Measurements from ENCODE around the gene EID3. TPM values are rescaled to one million over a fixed set of nuclear protein-coding genes. Genes with fewer than 3 reads are reported as not detected.
"Not testable (repeated sequence)": the region's sequence is repeated elsewhere in the genome, so short reads cannot be mapped to it uniquely, and the experiment has no call there.

EID3 gene
- total RNA-seq (2014; rRNA removed; shearing (Covaris generic)) = 1.4 and 2.1 TPM in 2 replicates
- 0.38 and 0.55 TPM in 2 replicates for polyA plus RNA-seq (2015; cell fraction: cytosol; rRNA removed)
- 2.7 and 2.8 TPM in 2 replicates for polyA plus RNA-seq (2015; cell fraction: nucleus; rRNA removed)

DNA sequence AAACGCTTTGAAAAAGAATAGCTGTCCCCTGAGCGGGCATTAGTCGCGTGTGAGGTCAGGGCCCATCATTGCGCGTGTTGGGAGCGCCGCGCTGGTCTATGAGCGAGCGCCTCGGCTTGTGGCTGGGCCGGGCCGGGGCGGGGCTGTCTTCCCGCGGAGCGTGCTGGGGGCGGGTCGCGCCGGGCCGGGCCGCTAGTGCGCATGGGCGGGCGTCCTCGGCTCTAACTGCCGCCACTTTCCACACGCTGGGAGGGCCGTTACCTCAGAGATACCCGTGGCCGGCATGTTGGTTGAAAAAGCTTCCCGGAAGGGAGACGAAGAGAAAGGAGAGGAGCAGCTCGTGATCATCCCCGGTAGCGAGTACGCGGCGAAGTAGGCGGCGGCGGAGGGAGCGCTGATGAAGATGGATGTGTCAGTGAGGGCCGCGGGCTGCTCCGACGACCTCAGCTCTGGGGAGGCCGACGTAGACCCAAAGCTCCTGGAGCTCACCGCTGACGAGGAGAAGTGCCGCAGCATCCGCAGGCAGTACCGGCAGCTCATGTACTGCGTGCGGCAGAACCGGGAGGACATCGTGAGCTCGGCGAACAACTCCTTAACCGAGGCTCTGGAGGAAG is at the start of gene EID3:
Gene EID3, plus strand, starts transcription at position 202 of the 614 bp plus-strand sequence. Its CDS starts 196 bp downstream, at position 398.
- no peak for DNase-seq (ENCODE audit: low read depth)

- DNase-seq (ENCODE audit: low read depth) = no peak
Observed at GRCh38 chr12:104257913-104258472, 45.5 kb upstream of the EID3 start.

GRCh38 chr12:104258476-104259067 is 45.0 kb upstream of the EID3 start:
- DNase-seq (ENCODE audit: low read depth) = no peak

DNA sequence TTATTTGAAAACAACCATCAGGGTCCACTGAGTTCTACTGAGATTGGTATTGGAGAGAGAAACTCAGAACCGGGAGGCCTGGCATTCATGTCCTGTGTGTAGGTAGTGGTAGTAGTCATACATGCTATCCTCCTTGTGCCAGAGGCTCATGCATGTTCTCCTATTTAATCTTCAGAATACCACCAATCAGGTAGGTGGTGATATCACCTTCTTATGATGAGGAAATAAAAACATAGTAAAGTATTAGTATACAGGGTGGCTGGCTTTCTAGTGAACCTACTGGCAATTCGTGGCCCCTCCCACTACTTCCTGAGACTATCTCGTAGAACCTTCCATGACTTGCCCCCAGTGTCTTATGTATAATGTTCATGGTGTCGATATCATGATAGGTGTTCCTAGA is 40.5 kb upstream of the EID3 start:
- no peak for DNase-seq (ENCODE audit: low read depth)

DNA sequence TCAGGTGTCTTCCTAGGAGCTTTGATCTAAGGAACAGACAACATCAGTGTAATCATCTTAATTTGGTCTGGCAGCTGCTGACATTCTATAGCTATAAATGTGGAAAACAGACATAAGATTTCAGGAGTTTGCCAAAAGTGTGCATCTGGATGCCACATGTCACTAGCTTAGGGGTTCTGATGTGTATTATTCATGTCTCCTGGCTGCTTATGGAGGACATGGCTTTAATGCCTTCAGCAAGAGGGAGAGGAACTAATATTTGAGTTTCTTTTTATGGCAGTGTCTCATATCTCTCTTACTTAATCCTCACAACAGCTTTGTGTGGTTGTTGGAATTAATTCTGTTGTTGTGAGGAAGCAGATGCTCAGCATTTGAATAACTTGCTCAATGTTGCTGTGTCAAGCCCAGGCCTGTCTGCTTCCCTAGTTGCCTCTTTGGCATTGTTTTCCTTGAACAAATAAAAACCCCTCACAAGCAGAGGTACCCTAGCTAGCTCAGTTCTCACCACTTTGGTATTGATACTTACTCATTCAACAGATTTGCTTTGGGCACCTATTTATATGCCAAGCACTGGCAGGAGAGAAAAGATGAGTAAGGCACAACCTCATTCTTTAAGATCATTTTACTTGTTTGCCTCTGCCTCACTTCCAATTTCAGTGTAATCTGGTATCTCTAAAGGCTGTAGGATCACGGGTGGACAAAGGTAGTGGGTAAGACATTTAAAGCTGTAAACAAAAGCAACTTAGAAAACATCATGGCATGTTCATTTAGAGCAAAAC is 39.8 kb upstream of the EID3 start:
- no peak for DNase-seq (ENCODE audit: low read depth)

DNA sequence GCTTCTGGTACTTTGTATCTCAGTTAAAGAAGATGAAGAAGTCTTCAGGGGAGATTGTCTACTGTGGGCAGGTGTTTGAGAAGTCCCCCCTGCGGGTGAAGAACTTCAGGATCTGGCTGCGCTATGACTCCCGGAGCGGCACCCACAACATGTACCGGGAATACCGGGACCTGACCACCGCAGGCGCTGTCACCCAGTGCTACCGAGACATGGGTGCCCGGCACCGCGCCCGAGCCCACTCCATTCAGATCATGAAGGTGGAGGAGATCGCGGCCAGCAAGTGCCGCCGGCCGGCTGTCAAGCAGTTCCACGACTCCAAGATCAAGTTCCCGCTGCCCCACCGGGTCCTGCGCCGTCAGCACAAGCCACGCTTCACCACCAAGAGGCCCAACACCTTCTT is 38.1 kb upstream of the EID3 start:
- not testable (repeated sequence) for DNase-seq (ENCODE audit: low read depth)

DNA sequence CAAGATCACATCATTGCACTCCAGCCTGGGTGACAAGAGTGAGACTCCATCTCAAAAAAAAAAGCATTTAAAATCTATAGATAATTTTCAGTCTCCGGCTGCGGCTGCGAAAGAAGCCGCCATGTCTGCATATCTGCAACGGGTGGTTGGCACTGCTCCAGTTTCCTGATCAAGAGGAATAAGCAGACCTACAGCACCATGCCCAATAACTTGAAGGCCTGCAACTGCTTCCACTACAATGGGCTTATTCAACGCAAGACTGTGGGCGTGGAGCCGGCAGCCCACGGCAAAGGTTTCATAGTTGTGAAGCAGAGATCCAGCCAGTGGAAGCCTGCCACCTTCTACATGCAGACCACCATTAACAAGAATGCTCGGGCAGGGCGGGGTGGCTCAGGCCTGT is 30.6 kb upstream of the EID3 start:
- no peak for DNase-seq (ENCODE audit: low read depth)

- DNase-seq (ENCODE audit: low read depth) = no peak
Observed at GRCh38 chr12:104273503-104273902, 30.0 kb upstream of the EID3 start.

DNA sequence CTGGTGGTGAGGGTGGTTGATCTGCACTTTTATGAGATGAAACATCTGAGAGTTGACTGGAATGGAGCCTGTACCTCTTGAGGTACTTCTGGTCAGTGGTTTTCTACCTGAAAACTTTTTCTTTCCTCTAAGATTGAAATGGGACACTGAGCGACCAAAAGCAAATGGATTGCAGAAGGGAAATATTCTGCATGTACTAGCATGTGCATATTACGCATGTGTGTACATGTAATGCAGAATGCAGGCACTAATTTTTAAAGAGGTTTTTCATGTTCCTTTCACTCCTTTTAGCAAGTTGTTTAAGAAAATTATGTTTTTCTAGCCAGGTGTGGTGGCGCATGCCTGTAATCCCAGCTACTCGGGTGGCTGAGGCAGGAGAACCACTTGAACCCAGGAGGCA is 28.7 kb upstream of the EID3 start:
- DNase-seq (ENCODE audit: low read depth) = no peak

DNA sequence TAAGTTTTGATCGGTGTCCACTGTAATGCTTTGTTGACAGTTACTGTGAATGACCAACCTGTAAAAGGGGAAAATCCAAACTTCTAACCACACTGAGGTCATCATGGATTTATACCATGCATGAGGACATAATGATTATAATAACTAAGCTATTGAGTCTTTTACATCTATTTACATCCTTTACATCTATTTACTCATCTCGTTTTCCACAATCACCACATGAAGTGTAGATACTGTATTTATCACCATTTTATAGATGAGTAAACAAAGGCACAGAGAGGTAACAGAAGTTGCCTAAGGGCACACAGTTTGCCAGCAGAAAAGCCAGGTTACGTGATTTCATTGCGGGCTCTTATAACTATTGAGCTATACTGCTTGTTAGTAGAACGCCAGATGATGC is 27.9 kb upstream of the EID3 start:
- DNase-seq (ENCODE audit: low read depth) = no peak

DNA sequence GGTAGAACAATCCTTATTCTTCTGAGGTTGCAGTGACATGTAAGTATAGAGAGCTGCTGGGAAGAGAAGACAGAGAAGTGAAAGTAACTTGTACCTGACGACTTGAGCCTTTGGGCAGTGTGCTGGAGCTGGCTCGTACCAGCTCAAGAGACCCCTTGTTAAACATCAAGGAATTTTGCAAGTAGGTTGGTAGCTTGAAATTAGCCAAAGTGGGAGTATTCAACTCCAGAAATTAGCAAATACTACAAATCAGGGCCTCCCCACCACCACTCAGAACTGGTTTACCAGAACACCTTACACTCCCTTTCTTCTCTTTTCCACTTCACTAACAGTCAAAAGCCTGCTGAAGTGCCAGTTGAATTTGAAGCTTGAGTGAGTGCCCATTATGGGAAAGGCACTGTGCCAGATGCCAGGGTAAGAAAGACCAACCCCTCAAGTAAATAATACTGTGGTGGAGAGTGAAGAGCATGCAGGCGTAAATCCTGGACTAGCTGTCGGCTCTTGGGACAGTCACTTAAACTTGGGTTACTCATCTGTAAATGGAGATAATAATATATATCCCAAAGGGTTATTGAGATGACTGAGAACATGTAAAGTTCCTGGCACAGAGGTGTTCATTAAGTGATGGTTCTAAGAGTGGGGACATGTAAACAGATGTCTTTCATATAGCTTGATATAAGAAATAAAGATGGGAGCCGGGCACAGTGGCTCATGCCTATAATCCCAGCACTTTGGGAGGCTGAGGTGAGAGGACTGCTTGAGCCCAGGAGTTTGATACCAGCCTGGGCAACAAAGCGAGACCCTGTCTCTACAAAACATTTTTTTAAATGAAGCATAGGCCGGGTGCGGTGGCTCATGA is 27.0 kb upstream of the EID3 start:
- no peak for DNase-seq (ENCODE audit: low read depth)

GRCh38 chr12:104279164-104279563 is 24.4 kb upstream of the EID3 start:
- no peak for DNase-seq (ENCODE audit: low read depth)

GRCh38 chr12:104280111-104280510 is 23.4 kb upstream of the EID3 start:
- DNase-seq (ENCODE audit: low read depth) = peak; percentile 42

DNA sequence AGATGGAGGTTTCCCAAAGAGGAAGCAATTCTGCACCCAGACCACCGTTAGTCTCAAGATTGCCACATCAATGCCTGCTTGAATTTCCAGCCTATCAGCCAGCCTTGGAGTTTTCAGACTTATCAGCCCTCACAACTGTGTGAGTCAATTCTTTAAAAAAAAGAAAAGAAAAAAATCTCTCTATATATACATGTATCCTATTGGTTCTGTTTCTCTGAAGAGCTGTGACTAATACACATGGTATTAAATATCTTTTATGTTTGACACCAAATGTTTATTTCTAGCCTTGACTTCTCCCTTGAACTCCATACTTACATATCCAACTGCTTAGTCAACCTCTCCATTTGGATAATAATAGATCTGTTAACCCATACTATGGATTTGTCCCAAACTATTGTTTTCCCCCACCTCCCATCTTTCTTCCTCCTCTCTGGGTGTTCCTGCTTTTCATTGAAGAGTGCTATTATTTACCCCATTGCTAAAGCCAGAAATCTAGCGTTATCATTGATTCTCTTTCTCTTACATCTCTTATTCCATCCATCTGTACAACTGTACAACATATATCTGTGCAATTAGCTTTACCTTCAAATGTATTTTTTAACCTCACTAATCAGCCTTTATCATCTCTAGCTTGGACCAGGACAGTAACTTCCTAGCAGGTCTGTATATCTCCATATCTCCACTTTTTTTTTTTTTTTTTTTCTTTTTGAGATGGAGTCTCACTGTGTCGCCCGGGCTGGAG is 22.7 kb upstream of the EID3 start:
- peak; percentile 99 for DNase-seq (ENCODE audit: low read depth)

DNA sequence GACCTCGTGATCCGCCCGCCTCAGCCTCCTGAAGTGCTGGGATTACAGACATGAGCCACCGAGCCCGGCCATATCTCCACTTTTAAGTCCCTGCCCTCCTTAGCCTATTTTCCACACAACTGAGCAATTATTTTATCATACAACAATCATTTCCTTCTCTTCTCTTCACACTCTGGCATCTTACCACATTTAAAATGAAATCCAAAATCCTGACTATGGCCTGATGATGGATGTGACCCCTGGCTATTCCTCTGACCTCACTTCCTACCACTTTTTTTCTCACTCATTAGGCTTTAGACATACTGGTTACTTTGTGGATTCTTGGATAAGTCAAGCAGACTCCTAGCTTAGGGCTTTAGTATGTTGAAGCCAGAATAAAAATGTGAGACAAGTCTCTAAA is 21.9 kb upstream of the EID3 start:
- DNase-seq (ENCODE audit: low read depth) = peak; percentile 31

DNA sequence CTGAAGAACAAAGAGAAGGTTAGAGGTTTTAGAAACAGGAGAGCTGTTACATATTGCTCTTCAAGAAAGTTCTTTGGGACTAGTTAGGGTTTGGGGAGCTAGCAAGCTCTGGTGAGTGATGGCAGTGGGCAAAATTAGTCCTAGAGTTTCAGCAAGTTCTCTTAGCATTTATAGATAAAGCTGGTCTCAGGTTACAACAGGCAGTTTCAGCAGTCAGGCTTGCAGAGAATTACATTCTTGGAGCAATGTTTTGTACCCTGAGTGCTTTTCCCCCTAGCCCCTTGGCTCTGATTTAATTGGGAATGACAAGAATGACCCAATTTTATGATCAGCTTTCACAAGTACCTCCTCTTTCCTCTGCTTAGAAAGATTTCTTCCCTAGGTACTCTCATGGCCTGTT is 21.4 kb upstream of the EID3 start:
- no peak for DNase-seq (ENCODE audit: low read depth)

DNA sequence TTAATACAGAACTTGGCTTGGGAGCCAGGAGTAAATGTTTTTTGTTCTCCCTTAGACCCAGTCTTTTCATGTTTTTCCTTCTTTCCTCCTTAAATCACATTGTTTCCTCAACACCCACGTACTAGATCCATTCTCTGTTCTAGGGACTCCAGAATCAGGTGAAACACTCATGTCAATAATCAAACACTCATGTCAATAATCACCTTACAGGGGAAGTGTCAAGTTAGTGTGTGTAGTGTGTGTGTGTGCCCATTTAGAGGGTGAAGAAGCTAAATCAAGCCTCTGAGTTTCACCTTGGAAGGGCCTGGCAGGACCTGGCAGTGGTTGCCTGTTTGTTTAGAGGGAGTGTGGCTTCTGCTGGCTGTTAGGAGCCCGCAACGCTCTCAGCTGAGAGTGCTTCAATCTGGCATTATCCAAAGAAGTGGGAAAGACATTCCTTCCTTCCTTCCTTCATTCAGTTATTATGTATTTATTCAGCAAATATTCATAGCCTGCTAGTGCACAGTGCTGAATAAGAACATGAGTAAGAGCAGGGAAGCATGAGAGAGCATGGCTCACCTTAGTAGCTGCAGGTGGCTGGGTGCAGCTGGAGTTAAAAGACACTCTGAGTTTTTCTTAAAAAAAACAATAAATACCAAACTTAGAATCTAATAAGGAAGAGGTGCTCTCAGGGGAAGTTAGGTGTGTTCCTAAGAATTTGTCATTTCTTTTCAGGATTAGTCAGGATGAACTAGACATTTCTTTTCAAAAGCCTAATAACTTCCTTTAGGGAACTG is 17.6 kb upstream of the EID3 start:
- DNase-seq (ENCODE audit: low read depth) = no peak

GRCh38 chr12:104286516-104287482 is 16.7 kb upstream of the EID3 start:
- peak; percentile 98 for DNase-seq (ENCODE audit: low read depth)

Data from HT1080 (cell line).